Activated CD4-positive, alpha-beta T cell treated with anti-CD3 and anti-CD28 coated beads, Interleukin-2, amount 50 U/mL, for 1 hour (primary cell): ENCODE results near the gene SNTN.
"Not testable (repeated sequence)": the region's sequence is repeated elsewhere in the genome, so short reads cannot be mapped to it uniquely, and the experiment has no call there.

Experiments used
- DNase-seq: peaks from one replicate; pipeline ENCODE4 v3.0.0-alpha.2; 2020

Gene SNTN

GRCh38 chr3:63652066-63652725, at the start of gene SNTN:
TSS of gene SNTN (plus strand) at chr3:63652675. CDS start at chr3:63652688, 13 bp downstream.
- DNase-seq: no peak

GRCh38 chr3:63607716-63608115, 44.8 kb upstream of the SNTN start:
- no peak for DNase-seq

- DNase-seq: no peak
Observed at GRCh38 chr3:63609408-63609807, 43.1 kb upstream of the SNTN start.

- DNase-seq: no peak
Observed at GRCh38 chr3:63609834-63610233, 42.6 kb upstream of the SNTN start.

GRCh38 chr3:63611382-63611781, 41.1 kb upstream of the SNTN start:
- DNase-seq: no peak

GRCh38 chr3:63613561-63613960, 38.9 kb upstream of the SNTN start:
- DNase-seq: no peak

GRCh38 chr3:63617391-63617790, 35.1 kb upstream of the SNTN start:
- DNase-seq: no peak

GRCh38 chr3:63624941-63625560, 27.4 kb upstream of the SNTN start:
- DNase-seq: no peak

- no peak for DNase-seq
Observed at GRCh38 chr3:63631670-63632069, 20.8 kb upstream of the SNTN start.

- DNase-seq: no peak
Observed at GRCh38 chr3:63635186-63635585, 17.3 kb upstream of the SNTN start.

- no peak for DNase-seq
Observed at GRCh38 chr3:63639806-63640205, 12.7 kb upstream of the SNTN start.

GRCh38 chr3:63642488-63642887, 10.0 kb upstream of the SNTN start:
- no peak for DNase-seq

GRCh38 chr3:63644212-63644797, 8.2 kb upstream of the SNTN start:
- no peak for DNase-seq

- DNase-seq: not testable (repeated sequence)
Observed at GRCh38 chr3:63644928-63645781, 7.3 kb upstream of the SNTN start.

GRCh38 chr3:63654211-63654610, 1.7 kb downstream of the SNTN start:
- no peak for DNase-seq

- no peak for DNase-seq
Observed at GRCh38 chr3:63654931-63655330, 2.5 kb downstream of the SNTN start.

- DNase-seq: no peak
Observed at GRCh38 chr3:63655519-63655918, 3.0 kb downstream of the SNTN start.

- no peak for DNase-seq
Observed at GRCh38 chr3:63656786-63657185, 4.3 kb downstream of the SNTN start.

GRCh38 chr3:63661242-63661641, 8.8 kb downstream of the SNTN start:
- no peak for DNase-seq

GRCh38 chr3:63662011-63662410, 9.5 kb downstream of the SNTN start:
- no peak for DNase-seq

GRCh38 chr3:63662500-63662899, 10.0 kb downstream of the SNTN start:
- no peak for DNase-seq

GRCh38 chr3:63670544-63670943, 18.1 kb downstream of the SNTN start:
- DNase-seq: no peak

- no peak for DNase-seq
Observed at GRCh38 chr3:63673111-63673510, 20.6 kb downstream of the SNTN start.

- DNase-seq: no peak
Observed at GRCh38 chr3:63674586-63674985, 22.1 kb downstream of the SNTN start.
